GM12878 (cell line): ENCODE measurements around the gene DYNLT5. TPM values are rescaled to one million over a fixed set of nuclear protein-coding genes. Genes with fewer than 3 reads are reported as not detected.

Experiments
- ATAC-seq: fragments of 200-7000 bp; cut with Tn5 transposase; 3 replicates; pipeline ENCODE4 v1.9.1; 2020; ENCODE audit warnings: mild to moderate bottlenecking, moderate library complexity
- BruUV-seq: library from RNA; stranded (reverse); fragments of 400-500 nt; replicated peaks from 2 replicates; lab custom pipeline; 2021; lab: Mats Ljungman, UMichigan
- CTCF ChIA-PET: fragments of 300-600 bp; sonication (Branson Sonifier 250); formaldehyde crosslinking; extraction: SDS; loops from one replicate; lab custom pipeline; 2021; ENCODE audit warnings: inconsistent platforms; lab: Yijun Ruan, JAX
- POLR2A ChIA-PET: fragments of 350-600 bp; formaldehyde crosslinking; extraction: SDS; loops from one replicate; lab custom pipeline; 2021; ENCODE audit warnings: inconsistent platforms; lab: Charles Lee
- RAD21 ChIA-PET: fragments of 300-600 bp; sonication (Branson Sonifier 250); formaldehyde crosslinking; loops from one replicate; lab custom pipeline; 2023; ENCODE audit warnings: antibody characterized with exemption; ENCODE audit not compliant: unreplicated experiment; lab: Charles Lee
- SMC1A ChIA-PET: fragments of 300-600 bp; sonication (Branson Sonifier 250); formaldehyde crosslinking; loops from one replicate; lab custom pipeline; 2023; ENCODE audit not compliant: unreplicated experiment, uncharacterized antibody; lab: Charles Lee
- DNase-seq: peaks from one replicate; pipeline ENCODE4 v3.0.0-alpha.2; 2011; ENCODE audit warnings: low read depth, low spot score
- FAIRE-seq: peaks from 3 replicates; lab custom pipeline; 2011; peaks lifted over from hg19 to GRCh38; lab: Jason Lieb, UNC
- H2AFZ ChIP-seq: 2 replicates; pipeline ENCODE4 v1.6.0; 2011; ENCODE audit warnings: low read depth, low read length, control low read depth; ENCODE audit not compliant: control insufficient read depth
- H3K27ac ChIP-seq: 2 replicates; pipeline ENCODE4 v1.5.1; 2011; ENCODE audit warnings: control low read depth; ENCODE audit not compliant: control insufficient read depth, insufficient read depth
- H3K27me3 ChIP-seq, 2 experiments: replicated peaks in 1 of 2; 2 replicates each; pipeline versions ENCODE4 v1.6.0 to v1.6.1; 2011; ENCODE audit warnings: low read length in 1 of 2; ENCODE audit not compliant: control insufficient read depth in 2 of 2, insufficient read depth in 2 of 2
- H3K36me3 ChIP-seq, 2 experiments: 2 replicates each; pipeline ENCODE4 v1.5.1; 2011; ENCODE audit warnings: low read length in 1 of 2; ENCODE audit not compliant: control insufficient read depth in 2 of 2, insufficient read depth in 2 of 2
- H3K4me1 ChIP-seq: 2 replicates; pipeline ENCODE4 v1.6.1; 2011; ENCODE audit warnings: mild to moderate bottlenecking, low read length, moderate library complexity, mixed read lengths; ENCODE audit not compliant: control insufficient read depth, insufficient read depth
- H3K4me2 ChIP-seq: 2 replicates; pipeline ENCODE4 v1.6.0; 2011; ENCODE audit warnings: control low read depth; ENCODE audit not compliant: control insufficient read depth, insufficient read depth
- H3K4me3 ChIP-seq: fragments of 200-600 bp; sonication (generic); 2 replicates; pipeline ENCODE4 v1.5.1; 2016
- H3K79me2 ChIP-seq: 2 replicates; pipeline ENCODE4 v1.6.0; 2011; ENCODE audit warnings: low read length; ENCODE audit not compliant: control insufficient read depth, insufficient read depth
- H3K9ac ChIP-seq: 2 replicates; pipeline ENCODE4 v1.8.0; 2011; ENCODE audit warnings: low read length, control low read depth, mixed read lengths; ENCODE audit not compliant: control insufficient read depth, insufficient read depth
- H3K9me3 ChIP-seq: replicated peaks from 3 replicates; pipeline ENCODE4 v1.5.1; 2011; ENCODE audit warnings: mild to moderate bottlenecking, low read length; ENCODE audit not compliant: control insufficient read depth, insufficient read depth
- H4K20me1 ChIP-seq: 2 replicates; pipeline ENCODE4 v1.6.0; 2011; ENCODE audit not compliant: control insufficient read depth, insufficient read depth
- CTCF ChIP-seq, 3 experiments: IDR thresholded peaks in 2 of 3; conservative IDR thresholded peaks in 1 of 3; 2 replicates each; pipeline ENCODE4 v1.5.1; 2011; ENCODE audit warnings: low read depth in 3 of 3, low read length in 3 of 3, mild to moderate bottlenecking in 3 of 3, control low read depth in 2 of 3, moderate library complexity in 2 of 3, inconsistent platforms in 1 of 3, mixed read lengths in 1 of 3; ENCODE audit not compliant: control insufficient read depth in 2 of 3, insufficient read depth in 1 of 3; ENCODE audit errors: extremely low read depth in 1 of 3
- ELK1 ChIP-seq: IDR thresholded peaks from 2 replicates; pipeline ENCODE4 v1.6.1; 2012; ENCODE audit warnings: low read depth, low read length, improper control_type of control experiment
- IRF4 ChIP-seq: IDR thresholded peaks from 2 replicates; pipeline ENCODE4 v1.6.1; 2011; ENCODE audit warnings: low read depth, low read length
- JUNB ChIP-seq: IDR thresholded peaks from 2 replicates; pipeline ENCODE4 v1.6.1; 2016; ENCODE audit warnings: antibody characterized with exemption, mild to moderate bottlenecking
- MEF2A ChIP-seq: IDR thresholded peaks from 2 replicates; pipeline ENCODE4 v1.6.1; 2011; ENCODE audit warnings: low read depth, mild to moderate bottlenecking, low read length, moderate library complexity; ENCODE audit not compliant: insufficient read depth
- MTA2 ChIP-seq: fragments of 450-650 bp; IDR thresholded peaks from 2 replicates; pipeline ENCODE4 v1.6.1; 2016; ENCODE audit warnings: low read depth, mild to moderate bottlenecking, moderate library complexity
- NFIC ChIP-seq: IDR thresholded peaks from 2 replicates; pipeline ENCODE4 v1.6.1; 2012; ENCODE audit warnings: low read depth, mild to moderate bottlenecking, inconsistent platforms, low read length, moderate library complexity
- NFYA ChIP-seq: IDR thresholded peaks from 2 replicates; pipeline ENCODE4 v1.6.1; 2011; ENCODE audit warnings: low read depth, mild to moderate bottlenecking, low read length, improper control_type of control experiment, borderline replicate concordance
- POLR2AphosphoS5 ChIP-seq: IDR thresholded peaks from 2 replicates; pipeline ENCODE4 v1.6.1; 2011; ENCODE audit warnings: mild to moderate bottlenecking, low read length, inconsistent platforms
- RCOR1 ChIP-seq: conservative IDR thresholded peaks from 2 replicates; pipeline ENCODE4 v1.6.1; 2012; ENCODE audit warnings: low read depth, low read length, improper control_type of control experiment
- SKIL ChIP-seq: fragments of 450-650 bp; IDR thresholded peaks from 2 replicates; pipeline ENCODE4 v1.6.1; 2017; ENCODE audit warnings: mild to moderate bottlenecking, low read depth, inconsistent platforms; ENCODE audit not compliant: poor library complexity, severe bottlenecking
- SMARCA5 ChIP-seq: fragments of 450-650 bp; IDR thresholded peaks from 2 replicates; pipeline ENCODE4 v1.6.1; 2017; ENCODE audit warnings: mild to moderate bottlenecking
- STAT1 ChIP-seq: fragments of 450-650 bp; conservative IDR thresholded peaks from 2 replicates; pipeline ENCODE4 v1.6.1; 2014; ENCODE audit warnings: antibody characterized with exemption, mild to moderate bottlenecking
- ZNF207 ChIP-seq: fragments of 450-650 bp; IDR thresholded peaks from 2 replicates; pipeline ENCODE4 v1.6.1; 2014; ENCODE audit warnings: antibody characterized with exemption, mild to moderate bottlenecking, borderline replicate concordance
- ZNF592 ChIP-seq: fragments of 450-650 bp; IDR thresholded peaks from 2 replicates; pipeline ENCODE4 v1.6.1; 2017; ENCODE audit warnings: mild to moderate bottlenecking, moderate library complexity
- WGBS: methylation state at CpG from one replicate; pipeline ENCODE4 v1.1.6; 2016; ENCODE audit warnings: low lambda C conversion rate; ENCODE audit not compliant: insufficient replicate concordance, insufficient coverage; ENCODE audit errors: missing lambda C conversion rate; 5-methylcytosine and 5-hydroxymethylcytosine counted together
- in situ Hi-C: fragments of 300-500 bp; cut with MboI; formaldehyde crosslinking; loops from 9 replicates; pipeline ENCODE4 v1.14.3; 2018; ENCODE audit warnings: mixed read lengths
- intact Hi-C: fragments of 100-400 bp; cut with micrococcal nuclease; formaldehyde crosslinking; loops from one replicate; pipeline ENCODE4 v1.14.2; 2022; ENCODE audit not compliant: unreplicated experiment
- polyA plus RNA-seq, 11 experiments: library from polyadenylated mRNA; depleted of rRNA in 4 of 11; unstranded in 6 of 11; stranded (reverse) in 5 of 11; fragments of >200 nt; fragmentation: Nextera tagmentation in 4 of 11; fragmentation: Illumina TruSeq in 1 of 11; extraction: Ambion mirVana in 4 of 11; extraction: Trizol in 1 of 11; gene quantifications; 1 replicate in 1 of 11; 2 replicates in 10 of 11; pipeline versions ENCODE4 v1.2.1 to v1.2.3, GENCODE V29; 2011 to 2016; ENCODE audit warnings: inconsistent platforms in 2 of 11, missing spikeins in 2 of 11, low read depth in 1 of 11
- total RNA-seq, 4 experiments: library from RNA; depleted of rRNA in 3 of 4; stranded (reverse); fragments of >200 nt in 3 of 4; fragmentation: Illumina TruSeq in 1 of 4; extraction: Trizol in 1 of 4; gene quantifications; 2 replicates each; pipeline versions ENCODE4 v1.2.1 to v1.2.3, GENCODE V29; 2013 to 2021

Gene DYNLT5
- total and polyA plus RNA-seq, 10 of the 15 experiments (the other 5 are each of a cell fraction or from before 2014, with no cell fraction given), result not detected

GRCh38 chr1:66761221-66761620 lies 9.0 kb downstream of the DYNLT5 start:
- no peaks in the 10 kb centered on the region for H4K20me1 ChIP-seq
- no peak overlapping the region for H3K9ac ChIP-seq
- H2AFZ ChIP-seq, result no peak overlapping the region
- ChIA-PET POLR2A (no interaction called here), RAD21 (no interaction called here), CTCF (no interaction called here), SMC1A (interaction anchor here (2.3 kb wide), 1 partner anchor 388 kb away, joined by 13 read pairs; no protein-coding TSS in a partner anchor)
- H3K27me3 ChIP-seq, result no peaks in the 10 kb centered on the region
- no peak overlapping the region for H3K4me2 ChIP-seq
- peaks cover 5% of the 10 kb centered on the region for H3K4me1 ChIP-seq
- no peak overlapping the region for H3K4me3 ChIP-seq
- no peaks in the 10 kb centered on the region for H3K9me3 ChIP-seq
- DNase-seq, result no peak
- intact Hi-C loops, result no loop called here
- no peak for ATAC-seq
- no peak for FAIRE-seq
- TF ChIP-seq SMARCA5 (no peak), MEF2A (no peak), CTCF (IDR thresholded peaks at IDR 0.05 in 2 of 3, conservative IDR thresholded peaks at IDR 0.05 in 1 of 3; ENCODE audit: control insufficient read depth in 2 of 3, extremely low read depth in 1 of 3, insufficient read depth in 1 of 3, low read depth in 3 of 3, low read length in 3 of 3) (no peak), ZNF207 (no peak), ZNF592 (no peak), JUNB (no peak), RCOR1 (no peak), MTA2 (no peak), NFIC (no peak), ELK1 (no peak), POLR2AphosphoS5 (no peak), NFYA (no peak), SKIL (no peak), IRF4 (no peak), STAT1 (no peak)
- WGBS, result 13% methylated on average over 2 of the region's 2 CpGs
- in situ Hi-C loops, result loop anchor here (5.0 to 25.0 kb wide), 2 partner anchors 386 to 726 kb away; no protein-coding TSS in a partner anchor
- H3K27ac ChIP-seq, result no peak overlapping the region
- no peaks in the 10 kb centered on the region for H3K79me2 ChIP-seq
- no TSS peak for BruUV-seq
- H3K36me3 ChIP-seq, result no peaks in the 10 kb centered on the region
